Activated CD4-positive, alpha-beta T cell treated with anti-CD3 and anti-CD28 coated beads for 1 hour (primary cell): ENCODE measurements around the gene NBAS.
"Not testable (repeated sequence)": the region's sequence is repeated elsewhere in the genome, so short reads cannot be mapped to it uniquely, and the experiment has no call there.

ENCODE experiments used
- DNase-seq: peaks from one replicate; pipeline ENCODE4 v3.0.0-alpha.2; 2020

The NBAS gene

DNA sequence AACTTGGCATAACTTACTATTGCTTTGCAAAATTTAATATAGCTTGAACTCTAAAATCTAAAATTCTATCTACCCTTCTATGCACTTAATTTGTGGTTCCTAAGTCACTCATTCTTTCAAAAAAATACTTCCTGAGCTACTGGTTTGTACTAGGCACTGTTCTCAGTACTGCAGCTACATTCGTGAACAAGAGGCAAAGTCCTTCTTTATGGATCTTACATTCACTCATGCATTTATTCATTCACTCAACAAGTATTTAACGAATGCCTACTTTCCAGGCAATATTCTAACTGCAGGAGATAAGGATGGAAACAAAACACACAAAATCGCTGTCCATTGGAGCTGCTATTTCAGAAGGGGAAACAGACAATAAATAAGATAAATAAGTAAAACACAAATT, 104.8 kb downstream of the NBAS start:
- DNase-seq: no peak

DNA sequence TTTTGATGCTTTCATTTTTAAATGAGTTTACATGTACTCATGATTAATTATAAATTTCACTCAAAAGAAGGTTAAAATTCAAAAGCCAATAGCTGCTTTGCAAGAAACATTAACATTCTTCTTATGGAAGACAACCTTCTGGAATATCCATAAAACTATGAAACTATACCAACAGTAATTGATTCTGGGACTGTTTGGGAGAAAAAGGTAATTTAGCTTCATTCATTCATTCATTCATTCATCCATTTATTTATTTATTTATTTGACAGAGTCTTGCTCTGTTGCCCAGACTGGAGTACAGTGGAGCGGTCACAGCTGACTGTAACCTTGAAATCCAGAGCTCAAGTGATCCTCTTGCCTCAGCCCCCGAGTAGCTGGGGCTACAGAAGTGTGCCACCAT, 110.3 kb downstream of the NBAS start:
- DNase-seq: no peak

DNA sequence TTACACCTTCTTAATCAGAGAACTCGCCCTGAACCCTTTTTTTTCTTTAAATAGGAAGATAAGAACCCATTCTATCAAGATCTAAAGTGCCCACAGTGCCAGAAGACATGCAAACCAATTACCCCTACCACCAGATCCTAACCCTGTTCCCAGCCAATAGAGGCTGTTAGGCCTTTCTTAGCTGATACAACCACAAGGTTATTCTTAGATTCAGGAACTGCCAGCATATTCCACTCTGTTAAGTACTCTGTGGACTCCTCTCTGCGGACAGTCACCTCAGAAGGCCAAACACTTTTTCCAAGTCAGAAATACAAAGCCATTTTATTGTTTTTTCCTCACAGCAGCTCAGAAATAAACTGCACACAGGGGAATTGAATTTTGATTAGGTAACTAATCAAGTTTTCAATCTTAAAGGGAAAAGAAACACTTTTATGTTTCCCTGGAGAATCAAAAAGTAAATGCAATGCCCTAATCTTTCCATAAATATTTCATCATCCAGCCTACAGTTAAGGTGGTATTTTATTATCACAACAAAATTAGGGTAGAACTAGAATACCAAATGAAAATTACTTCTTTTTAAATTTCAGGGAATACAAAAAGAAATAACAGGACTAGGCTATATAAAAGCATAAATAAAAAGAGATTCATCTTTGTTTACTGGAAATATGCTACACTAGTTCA, 111.4 kb downstream of the NBAS start:
- no peak for DNase-seq

DNA sequence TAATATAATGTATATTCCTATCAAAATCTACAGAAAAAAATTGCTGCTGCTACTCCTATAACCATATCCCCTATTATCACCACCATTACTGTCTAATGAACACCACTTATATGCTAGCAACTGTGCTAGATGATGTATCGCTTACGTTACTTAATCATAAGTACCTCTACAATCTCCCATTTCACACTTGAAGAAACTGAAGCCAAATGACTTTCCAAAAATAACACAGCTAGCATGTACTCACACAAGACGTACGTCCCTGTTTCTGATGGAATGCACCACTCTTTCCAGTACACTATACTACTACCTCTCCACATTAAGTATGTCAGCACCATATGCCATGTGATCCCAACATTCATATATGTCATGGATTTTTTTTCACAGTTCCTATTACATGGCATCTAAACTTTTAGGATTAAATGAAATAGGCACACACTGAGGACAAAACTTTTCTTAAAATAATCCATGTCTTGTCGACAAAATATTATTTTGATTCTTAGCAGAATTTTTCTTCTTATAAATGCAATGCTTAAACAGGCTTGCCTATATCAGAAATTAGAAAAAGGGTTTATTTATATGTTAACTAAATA, 112.8 kb downstream of the NBAS start:
- no peak for DNase-seq

DNA sequence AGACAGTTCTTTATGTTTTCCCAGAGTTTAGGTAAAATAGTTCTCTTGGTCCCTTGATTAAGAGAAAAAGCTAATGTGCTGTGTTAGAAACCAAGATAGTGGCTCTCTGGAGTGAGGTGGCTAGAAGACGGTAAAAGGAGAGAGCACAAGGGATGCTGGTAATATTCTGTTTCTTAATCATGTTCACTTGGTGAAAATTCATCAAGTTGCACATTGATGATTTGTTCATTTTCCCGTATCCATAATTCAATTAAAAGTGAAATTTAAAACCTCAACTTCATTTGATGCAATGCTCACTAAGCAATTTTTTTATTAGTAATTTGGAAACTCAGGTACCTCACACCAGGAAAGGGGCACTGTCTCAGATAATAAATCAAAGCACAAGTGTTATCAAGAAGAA, 113.8 kb downstream of the NBAS start:
- no peak for DNase-seq

DNA sequence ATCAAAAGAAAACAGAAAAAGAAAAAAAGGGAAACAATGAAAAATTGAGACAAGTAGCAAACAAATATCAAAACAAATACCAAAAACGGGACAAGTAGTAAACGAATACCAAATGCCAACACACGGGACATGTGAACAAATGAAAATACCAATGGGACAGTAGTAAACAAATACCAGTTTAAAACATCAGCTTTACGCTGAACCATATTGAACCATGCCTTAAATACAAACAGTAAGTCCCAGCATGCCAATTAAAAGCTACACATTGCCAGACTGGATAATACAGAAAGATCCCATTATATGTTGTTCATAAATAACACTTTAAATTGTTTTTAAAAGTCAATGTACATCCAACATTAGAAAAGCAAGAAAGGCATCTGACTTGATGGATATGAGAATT, 114.2 kb downstream of the NBAS start:
- no peak for DNase-seq

DNA sequence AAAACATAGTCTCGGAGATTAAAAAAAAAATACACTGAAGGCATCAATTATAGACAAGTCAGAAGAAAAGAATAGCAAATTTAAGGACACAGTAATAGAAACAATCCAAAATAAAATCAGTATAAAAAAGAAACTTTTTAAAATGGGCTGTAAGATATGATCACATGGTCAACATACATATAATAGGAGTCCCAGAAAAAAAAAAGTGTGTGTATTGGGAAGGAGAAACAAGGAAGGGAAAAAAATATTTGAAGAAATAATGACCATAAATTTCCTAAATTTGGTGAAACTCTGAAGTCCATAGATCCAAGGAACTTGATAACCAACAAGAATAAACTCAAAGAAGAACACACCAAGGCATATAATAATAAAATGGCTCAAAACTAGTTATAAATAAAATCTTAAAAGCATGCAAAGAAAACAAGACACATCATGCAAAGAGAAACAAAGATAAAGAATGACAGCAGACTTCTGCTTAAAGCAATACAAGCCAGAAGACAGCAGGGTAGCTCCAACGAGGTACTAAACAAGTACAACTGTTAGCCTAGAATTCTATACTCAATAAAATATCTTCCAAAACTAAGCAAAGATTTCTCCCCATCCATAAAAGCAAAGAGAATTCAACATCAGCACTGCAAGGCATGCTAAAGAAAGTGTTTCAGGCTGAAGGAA, 115.1 kb downstream of the NBAS start:
- no peak for DNase-seq

DNA sequence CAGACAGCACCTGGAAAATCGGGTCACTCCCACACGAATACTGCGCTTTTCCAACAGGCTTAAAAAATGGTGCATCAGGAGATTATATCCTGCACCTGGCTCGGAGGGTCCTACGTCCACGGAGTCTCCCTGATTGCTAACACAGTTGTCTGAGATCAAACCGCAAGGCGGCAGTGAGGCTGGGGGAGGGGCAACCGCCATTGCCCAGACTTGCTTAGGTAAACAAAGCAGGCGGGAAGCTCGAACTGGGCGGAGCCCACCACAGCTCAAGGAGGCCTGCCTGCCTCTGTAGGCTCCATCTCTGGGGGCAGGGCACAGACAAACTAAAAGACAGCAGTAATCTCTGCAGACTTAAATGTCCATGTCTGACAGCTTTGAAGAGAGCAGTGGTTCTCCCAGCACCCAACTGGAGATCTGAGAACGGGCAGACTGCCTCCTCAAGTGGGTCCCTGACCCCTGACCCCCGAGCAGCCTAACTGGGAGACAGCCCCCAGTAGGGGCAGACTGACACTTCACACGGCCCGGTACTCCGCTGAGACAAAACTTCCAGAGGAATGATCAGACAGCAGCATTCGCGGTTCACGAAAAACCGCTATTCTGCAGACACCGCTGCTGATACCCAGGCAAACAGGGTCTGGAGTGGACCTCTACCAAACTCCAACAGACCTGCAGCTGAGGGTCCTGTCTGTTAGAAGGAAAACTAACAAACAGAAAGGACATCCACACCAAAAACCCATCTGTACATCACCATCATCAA, 121.2 kb downstream of the NBAS start:
- not testable (repeated sequence) for DNase-seq

DNA sequence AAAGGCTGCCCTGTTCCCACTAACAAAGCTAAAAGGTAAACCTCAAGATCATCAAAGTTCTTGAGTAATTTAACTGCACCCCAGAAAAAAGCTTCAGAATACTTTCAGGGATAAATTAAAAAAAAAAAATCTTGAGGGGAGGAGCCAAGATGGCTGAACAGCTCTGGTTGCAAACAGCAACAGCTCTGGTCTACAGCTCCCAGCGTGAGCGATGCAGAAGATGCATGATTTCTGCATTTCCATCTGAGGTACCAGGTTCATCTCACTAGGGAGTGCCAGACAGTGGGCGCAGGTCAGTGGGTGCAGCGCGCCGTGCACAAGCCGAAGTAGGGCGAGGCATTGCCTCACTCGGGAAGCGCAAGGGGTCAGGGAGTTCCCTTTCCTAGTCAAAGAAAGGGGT, 121.8 kb downstream of the NBAS start:
- DNase-seq: not testable (repeated sequence)

DNA sequence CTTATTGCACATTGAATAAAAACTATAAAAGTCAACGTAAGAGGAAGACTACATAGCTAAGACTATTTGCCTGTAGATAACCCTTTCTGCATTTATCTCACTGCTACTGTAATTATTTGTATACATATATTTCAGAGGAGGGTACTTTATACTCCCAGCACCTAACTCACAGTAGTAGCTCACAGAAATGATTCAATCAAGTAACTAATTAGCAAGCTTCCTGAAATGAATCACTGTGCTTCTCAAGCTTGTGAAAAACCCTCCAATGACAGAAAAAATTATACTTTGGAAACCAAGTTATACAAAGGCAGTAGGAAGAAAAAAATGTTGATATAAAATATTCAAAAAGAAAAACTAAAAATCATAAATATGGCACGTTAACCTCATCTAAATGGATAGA, 124.9 kb downstream of the NBAS start:
- no peak for DNase-seq

DNA sequence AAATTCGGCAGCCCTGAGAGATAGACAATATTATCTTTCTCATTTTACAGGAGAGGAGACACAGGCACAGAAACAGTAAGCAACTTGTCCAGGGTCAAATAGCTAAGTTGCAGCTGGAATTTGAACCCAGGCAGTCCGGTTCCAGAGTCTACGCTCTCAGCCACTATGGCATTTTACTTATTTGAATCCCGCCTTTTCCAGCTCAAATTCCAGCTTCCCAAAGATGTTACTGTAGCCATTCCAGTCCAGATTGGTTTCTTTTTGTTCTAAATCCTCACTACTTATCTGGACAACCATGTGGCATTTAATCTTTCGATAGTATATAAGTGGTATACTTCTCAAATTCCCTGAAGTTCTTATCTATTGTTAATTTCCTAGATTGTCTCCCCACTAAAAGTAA, 125.7 kb downstream of the NBAS start:
- DNase-seq: no peak

DNA sequence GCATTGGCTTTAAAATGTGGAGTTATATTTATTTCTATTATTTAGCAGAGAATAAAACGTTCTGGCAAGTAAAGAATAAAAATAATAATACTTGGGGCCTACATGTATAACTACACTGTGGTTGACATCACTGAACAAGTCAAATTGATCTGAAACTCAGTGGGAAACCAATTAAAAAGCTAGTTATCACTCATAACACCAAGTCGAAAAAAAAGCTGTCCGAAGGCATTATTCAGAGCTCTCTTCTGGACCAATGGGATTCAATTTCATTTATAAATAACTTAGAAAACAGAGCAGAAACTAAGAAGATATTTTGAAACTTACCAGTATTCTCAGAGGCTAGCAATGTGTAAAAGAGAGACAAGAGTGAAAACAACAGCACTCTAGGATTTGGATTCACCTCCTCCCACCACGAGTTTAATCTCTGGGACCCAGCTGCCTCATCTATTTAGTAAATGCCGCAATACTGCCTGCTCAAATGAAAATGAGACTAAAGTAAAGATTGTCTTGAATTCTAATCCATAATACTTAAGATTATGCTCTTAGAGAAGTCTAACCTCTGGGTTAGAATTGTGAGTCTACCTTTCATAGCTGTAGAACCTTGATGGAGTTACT, 128.4 kb downstream of the NBAS start:
- no peak for DNase-seq

DNA sequence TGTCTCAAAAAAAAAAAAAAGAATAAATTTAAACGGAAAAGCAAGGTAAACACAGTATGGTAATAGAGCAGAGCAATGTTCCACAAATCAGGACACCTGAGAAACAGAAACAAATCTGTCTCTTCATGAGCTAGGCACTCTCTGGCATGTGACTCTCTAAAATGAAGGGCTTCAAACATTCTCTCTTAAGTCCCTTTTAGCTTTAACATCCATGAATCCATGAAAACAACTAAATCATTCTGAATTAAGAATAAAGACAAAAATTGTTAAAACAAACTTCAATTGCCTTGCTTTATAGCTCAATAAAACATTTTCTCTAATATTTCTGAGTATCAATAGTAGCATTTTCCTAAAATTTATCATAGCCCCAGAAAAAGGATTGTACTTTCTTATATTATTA, 132.1 kb downstream of the NBAS start:
- DNase-seq: no peak

DNA sequence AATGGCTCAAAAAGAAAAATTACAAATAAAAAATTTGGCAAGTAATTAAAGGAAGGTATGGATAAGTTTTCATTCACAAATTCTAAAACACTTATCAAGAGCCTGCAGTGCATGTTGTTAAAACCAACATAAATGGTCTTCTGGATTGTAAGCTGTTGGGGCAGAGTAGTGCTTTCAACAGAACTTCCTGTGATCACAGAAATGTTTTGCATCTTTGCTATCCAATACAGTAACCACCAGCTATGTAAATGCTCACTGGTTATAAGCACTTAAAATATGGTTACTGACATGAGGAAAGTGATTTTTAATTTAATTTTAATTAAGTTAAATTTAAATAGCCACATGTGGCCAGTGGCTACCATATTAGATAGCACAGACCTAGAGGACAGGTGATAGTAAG, 133.1 kb downstream of the NBAS start:
- no peak for DNase-seq

DNA sequence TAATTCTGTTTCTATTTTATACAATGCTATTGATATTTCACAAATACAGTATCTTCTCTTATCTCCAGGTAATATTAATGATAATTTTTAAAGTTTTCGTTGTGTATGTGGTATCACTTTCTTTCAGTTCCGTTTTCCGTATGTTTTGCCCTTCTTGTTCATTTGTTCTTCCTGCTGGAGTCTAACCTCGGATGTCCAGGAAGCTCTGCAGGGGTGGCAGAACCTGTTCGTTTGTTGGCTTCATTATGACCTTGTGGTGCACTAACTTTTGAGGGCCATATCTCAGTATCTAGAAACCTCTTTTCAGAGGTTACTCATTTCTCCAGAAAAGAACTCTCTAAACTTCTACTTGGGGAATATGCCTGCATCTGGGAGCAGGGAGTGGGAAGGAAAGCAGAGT, 134.5 kb downstream of the NBAS start:
- no peak for DNase-seq

DNA sequence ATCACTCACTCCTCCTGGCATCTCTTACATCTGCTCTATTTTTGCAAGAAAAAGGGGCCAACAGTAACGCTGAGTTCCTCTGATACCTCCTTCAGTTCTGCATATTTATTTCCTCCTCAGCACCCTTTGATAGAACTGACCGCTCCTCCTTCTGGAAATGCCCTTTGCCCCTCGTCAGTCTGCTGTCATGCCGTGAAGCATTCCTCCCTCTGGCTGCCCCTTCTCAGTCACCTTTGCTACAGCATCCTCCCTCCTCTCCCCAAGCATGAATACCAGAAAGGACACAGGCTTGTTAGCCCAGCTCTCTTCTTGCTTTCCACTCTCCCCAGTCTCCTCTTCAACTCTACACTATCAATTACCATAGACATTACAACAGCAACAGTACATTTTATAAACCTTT, 135.4 kb downstream of the NBAS start:
- DNase-seq: no peak

DNA sequence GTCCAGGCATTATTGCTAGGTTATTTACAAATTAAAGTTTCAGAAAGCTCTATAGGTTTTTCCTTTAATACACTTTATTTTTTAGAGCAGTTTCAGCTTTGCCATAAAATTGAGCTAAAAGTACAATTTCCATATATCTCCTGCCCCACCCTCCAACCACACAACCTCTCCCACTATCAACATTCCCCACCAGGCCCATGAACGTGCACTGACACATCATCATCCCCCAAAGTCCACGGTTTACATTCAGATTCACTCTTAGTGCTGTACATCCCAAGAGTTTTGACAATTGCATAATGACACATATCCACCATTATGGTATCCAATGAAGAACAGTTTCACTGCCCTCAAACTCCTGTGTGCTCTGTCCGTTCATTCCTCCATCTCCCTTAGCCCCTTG, 139.4 kb downstream of the NBAS start:
- no peak for DNase-seq

DNA sequence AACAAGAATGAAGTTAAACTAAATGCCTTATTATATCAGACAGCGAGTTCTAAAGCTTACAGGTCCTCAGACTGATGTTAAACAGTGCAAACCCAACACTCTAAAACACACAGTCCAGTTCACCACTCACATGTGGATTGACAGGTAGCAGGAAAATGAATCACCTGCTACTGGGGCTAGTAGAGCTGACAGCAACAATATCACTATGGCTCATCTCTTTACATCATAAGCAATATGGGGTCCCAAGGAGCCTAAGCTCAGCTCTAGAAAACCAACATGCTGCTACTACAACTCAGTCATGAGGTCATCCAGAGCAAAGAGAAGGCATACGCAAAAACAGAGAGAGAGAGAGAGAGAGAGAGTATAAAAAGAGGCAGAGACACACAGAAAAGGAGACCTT, 145.4 kb downstream of the NBAS start:
- DNase-seq: no peak

DNA sequence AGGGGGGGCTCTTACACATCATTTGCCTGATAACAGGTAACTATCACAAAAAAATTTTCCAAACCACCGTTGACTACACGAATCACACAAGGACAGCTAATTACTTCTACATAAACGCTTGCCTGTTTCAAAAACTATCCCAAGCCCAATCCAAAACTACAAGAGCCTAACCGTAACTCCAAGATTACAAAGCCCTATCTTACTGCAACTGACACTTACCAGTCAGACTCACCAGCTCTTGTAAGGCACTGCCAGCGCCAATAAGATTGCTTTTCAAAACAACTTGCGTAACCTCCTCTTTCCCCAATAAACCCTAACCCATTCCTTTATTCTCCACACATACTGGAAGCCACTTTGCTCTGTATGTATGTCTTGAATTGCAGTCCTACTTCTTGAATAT, 148.4 kb downstream of the NBAS start:
- DNase-seq: no peak

DNA sequence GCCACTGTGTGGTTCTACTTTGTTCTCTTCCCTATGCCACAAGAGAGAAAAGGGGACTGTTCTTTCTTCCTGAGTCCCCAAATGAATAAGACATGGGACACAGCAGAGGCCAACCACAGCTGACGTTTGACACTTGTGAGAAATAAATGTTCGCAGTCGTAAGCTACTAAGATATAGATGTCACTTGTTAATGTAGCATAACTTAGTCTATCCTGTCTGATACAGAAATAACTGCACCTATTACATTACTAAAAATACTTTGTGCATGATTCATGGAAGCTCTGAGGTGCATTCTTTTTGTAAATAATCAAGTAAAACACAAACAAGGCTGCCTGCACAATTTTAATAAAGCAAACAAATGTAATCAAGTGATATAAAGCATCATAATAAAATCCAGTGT, 148.8 kb downstream of the NBAS start:
- no peak for DNase-seq

DNA sequence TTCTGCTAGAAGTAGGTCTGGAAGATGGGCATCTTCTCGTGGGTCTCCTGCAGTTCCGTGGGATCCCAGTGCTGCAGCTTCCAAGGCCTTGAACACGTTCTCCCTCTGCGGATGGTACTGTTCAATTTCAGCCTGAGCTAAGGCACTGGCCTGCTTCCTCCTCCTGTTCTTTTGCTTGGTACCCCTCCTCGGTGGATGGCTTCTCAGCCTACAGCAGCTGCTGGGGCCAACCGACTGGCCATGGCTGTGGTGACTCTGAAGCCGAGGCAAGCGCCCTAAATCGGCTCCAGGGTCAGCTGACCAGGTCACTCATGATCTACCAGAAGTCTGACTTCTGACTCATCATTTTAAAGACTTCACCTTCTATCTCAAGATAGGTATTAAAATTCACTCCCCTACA, 150.2 kb downstream of the NBAS start:
- DNase-seq: no peak

DNA sequence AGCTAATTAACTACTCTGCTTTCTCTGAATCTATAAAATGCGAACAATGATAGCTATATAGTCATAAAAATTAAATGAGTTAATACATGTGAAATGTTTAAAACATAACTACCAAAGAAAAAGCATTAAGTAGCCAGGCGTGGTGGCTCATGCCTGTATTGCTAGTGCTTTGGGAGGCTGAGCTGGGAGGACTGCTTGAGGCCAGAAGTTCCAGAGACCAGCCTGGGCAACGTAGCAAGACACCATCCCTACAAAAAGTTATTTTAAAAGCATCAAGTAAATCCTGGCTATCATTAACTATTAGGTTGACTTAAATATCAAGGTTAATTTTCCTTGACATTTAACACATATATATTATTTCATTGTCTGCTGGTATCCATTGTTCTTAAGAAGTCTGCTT, 152.4 kb downstream of the NBAS start:
- no peak for DNase-seq

DNA sequence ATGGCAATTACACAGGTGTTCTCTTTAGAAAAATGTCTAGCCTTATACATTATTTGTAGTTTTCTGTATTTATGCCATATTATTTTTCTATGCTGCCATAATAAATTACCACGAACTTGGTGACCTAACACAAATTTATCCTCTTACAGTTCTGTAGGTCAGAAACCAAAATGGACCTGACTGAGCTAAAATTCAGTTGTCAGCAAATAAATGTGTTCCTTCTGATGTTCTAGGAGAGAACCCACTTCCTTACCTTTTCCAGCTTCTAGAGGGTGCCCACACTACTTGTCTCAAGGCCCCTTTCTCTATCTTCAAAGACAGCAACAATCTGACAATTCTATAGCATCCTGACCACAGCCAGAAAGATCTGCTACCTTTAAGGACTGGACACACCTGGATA, 153.5 kb downstream of the NBAS start:
- no peak for DNase-seq

DNA sequence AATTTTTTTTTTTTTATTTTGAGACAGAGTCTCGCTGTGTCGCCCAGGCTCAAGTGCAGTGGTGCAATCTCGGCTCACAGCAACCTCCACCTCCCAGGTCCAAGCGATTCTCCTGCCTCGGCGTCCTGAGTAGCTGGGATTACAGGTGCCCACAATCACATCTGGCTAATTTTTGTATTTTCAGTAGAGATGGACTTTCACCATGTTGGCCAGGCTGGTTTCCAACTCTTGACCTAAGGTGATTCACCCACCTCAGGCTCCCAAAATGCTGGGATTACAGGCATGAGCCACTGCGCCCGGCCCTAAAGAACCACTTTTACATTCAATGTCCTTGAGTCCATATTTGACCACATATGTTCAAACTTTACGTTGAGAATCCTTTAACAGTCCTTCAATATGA, 156.6 kb downstream of the NBAS start:
- DNase-seq: not testable (repeated sequence)
